GM19395 (cell line): Measurements from ENCODE around the gene PRRC2A.
A peak's percentile ranks its signal among the peaks of the same experiment; 100 is the strongest.
"Not testable (repeated sequence)": the region's sequence is repeated elsewhere in the genome, so short reads cannot be mapped to it uniquely, and the experiment has no call there.

Experiments used
- ATAC-seq: cut with Tn5 transposase; IDR thresholded peaks from one replicate; pipeline ENCODE4 v1.9.1; 2021; ENCODE audit warnings: mild to moderate bottlenecking, moderate library complexity; ENCODE audit not compliant: unreplicated experiment

PRRC2A gene

DNA sequence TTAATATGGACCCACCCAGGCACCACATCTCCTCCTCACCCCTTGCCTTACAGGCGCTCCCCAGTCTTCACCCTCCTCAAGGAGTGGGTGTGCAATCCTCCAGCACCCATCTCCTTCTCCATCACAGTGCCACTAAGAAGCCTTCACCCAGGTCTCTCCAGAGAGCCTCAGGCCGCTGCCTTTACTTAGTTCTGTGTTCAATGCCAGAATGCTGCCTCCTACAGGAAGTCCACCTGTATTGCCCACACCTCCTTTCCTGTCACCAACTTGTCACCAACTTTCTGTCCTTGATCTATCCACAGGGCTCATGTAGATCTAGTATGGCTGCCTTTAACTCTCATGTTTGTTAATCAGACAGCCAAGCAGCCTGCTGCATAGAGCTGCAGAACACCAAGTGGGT lies 35.0 kb upstream of the PRRC2A start:
- no peak for ATAC-seq

DNA sequence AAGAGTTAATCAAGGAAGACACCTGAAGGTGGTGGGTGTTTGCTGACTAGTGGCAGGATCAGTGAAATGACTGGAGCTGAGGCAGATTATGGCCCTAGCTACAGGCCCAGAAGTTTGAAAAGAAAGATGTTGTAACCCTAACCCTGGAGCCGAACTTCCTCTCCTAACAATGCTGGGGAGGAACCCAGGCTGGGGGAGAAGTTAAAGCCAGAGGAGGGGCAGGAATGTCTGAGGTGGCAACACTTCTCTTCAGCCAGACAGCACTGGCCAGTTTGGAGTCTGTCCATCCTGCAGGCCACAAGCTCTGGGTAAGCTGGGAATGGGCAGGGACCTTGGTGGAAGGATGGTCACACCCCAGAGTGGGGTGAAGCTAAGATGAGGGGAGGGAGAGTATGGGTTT lies 34.5 kb upstream of the PRRC2A start, which contains the start of gene LST1:
LST1 (plus strand) TSS at position 270 of the 400 bp plus-strand sequence. CDS start 1,023 bp downstream, outside the sequence.
- no peak for ATAC-seq

DNA sequence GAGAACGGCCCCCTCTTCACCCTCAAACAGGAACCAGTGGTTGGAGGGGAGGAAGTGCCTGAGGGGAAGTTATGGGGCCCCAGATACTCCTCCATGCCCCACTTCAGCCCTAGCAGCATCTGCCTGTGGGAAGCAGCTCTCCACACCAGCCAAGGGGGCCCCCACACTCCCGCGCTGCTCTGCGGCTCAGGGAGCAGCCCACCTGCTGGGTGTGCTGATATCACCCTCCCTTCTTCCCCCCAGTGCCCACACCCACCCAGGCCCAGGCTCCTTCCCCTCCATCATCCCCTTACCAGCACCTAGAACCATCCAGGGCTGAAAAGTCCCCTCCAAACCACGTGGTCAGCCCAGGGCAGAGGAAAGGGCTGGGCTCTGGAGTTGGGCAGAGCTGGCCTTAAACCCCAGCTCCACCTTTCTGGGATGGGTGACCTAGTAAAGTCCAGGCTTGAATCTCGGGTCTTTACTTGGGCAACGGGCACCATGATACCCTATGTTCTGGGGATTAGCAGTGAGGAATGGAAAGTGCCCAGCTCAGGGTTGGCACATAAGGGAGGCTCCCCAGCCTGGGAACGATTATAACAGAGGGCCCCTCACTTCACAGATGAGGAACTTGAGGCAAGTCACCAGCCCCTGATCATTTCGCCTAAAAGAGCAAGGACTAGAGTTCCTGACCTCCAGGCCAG lies 33.8 kb upstream of the PRRC2A start:
- ATAC-seq = no peak

DNA sequence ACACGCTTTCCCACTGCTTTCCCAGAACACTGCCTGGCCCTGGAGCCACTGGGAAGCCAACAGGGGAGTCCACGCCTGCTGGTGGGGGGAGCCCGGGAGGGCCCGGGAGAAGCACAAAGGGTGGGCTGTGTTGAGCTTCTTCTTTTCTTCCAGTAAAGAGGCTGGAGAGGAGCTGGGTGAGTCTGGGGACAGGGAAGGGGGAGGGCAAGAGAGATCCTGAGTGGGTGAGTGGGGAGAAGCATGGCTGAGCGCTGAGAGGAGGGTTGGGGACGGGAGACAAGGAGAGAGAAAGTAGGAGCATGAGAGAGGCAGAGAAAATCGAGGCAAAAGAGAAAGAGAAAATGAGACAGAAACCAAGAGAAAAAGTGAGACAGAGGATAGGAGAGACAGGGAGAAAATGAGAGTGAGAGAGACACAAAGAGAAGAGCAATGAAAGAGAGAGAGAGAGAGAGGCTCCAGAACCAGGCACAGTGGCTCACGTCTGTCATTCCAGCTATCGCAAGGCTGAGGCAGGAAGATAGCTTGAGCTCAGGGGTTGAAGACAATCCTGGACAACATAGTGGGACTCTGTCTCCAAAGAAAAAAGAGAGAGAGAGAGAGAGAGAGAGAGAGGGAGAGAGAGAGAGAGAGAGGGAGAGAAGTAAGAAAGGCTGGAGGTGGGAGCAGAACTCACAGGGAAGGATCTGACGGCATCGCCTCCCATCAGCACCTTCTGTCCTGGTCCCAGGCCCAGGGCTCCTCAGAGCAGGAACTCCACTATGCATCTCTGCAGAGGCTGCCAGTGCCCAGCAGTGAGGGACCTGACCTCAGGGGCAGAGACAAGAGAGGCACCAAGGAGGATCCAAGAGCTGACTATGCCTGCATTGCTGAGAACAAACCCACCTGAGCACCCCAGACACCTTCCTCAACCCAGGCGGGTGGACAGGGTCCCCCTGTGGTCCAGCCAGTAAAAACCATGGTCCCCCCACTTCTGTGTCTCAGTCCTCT lies 32.4 kb upstream of the PRRC2A start:
- no peak for ATAC-seq

DNA sequence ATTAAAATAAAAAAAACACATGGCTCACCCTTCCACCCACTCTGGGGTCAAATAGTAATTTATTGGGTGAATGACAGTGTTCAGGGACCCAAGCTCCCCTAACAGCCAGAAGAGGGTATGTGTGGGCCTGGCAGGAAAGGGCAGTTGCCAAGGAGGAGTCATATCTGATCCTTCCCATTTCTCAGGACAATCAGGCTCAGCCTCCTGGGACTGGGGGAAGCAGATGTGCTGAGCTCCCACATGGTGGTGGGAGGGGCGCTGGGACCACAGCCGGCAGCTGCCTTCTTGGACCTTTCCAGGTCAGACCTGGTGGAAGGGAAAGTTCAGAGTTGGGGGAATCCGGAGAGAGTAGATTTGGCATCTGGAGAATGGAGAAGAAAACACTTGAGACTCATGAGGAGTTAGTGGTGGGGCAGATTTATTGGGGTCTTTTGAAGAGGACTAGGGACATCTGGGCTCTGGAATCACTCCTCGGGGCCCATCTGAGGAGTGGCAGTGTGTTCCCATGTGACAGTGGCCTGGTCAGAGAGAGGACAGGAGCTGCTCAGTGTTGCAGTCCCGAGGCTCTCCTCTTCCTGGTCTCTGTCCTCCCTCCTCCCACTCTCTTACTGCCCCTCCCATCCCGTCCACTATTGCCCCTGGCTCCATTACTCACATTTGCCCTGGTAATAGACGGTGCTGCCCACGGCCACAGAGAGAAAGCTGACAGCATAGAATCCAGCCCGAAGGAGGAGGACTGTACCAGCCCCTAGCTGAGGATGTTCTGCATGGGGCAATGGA lies 31.5 kb upstream of the PRRC2A start:
- ATAC-seq = no peak

DNA sequence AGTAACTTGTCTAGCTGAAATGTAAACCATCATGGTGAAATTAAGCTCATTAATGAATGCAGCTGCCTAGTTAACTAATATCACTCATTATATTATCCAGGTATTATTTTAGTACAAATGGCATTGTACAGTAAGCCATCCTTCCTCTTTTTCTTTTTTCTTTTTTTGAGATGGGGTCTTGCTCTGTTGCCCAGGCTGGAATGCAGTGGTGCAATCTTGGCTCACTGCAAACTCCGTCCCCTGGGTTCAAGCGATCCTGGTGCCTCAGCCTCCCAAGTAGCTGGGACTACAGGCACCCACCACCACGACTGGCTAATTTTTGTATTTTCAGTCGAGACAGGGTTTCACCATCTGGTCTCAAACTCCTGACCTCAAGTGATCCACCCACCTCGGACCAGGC lies 29.8 kb upstream of the PRRC2A start:
- ATAC-seq = not testable (repeated sequence)

DNA sequence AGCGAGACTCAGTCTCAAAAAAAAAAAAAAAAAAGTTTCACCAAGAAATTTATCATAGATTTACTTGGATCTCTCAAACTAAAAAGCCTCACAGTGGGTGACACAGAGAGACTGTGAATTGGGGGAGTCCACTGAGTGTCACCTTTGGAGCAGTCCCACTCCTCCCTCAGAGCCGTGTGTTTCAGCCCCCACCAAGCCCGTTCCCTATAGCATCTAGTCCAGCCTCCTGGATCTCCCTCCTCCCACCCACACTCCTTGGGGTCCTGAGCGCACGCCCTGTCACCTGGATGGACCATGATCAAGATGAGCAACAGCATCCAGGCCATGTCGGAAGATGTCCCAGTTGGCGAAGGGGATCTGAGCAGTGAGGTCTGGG lies 28.1 kb upstream of the PRRC2A start:
- peak; percentile 37 for ATAC-seq

DNA sequence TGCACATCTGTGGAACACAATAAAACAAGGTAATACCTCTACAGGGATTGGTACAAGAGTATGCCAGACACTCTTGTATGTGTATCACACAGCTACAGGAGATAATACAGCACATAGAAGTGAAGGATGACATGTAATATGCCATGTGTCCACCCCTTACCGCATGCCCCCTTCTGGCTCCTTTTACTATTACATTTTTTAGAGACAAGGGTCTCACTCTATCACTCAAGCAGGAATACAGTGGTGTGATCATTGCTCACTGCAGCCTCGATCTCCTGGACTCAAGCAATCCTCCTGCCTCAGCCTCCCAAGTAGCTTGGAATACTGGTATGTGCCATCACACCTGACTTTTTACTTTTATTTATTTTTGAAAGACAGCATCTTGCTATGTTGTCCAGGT lies 23.5 kb upstream of the PRRC2A start:
- no peak for ATAC-seq

DNA sequence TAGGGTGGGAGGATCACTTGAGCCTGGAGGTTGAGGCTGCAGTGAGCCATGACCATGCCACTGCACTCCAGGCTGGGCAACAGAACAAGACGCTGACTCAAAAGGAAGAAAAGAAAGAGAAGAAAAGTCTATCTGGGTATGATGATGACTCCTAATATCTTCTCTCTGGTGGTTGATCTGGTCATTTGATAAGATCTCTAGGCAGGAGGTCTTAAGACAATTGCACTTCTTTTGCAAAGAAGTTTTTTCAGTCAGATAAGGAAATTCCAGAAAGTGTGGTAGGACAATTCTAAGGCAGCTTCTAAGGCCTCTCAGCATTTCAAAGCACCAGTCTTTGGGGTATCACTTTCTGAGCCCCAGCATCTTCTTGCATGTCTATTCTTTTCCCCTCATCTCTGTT lies 13.2 kb upstream of the PRRC2A start:
- ATAC-seq = no peak

DNA sequence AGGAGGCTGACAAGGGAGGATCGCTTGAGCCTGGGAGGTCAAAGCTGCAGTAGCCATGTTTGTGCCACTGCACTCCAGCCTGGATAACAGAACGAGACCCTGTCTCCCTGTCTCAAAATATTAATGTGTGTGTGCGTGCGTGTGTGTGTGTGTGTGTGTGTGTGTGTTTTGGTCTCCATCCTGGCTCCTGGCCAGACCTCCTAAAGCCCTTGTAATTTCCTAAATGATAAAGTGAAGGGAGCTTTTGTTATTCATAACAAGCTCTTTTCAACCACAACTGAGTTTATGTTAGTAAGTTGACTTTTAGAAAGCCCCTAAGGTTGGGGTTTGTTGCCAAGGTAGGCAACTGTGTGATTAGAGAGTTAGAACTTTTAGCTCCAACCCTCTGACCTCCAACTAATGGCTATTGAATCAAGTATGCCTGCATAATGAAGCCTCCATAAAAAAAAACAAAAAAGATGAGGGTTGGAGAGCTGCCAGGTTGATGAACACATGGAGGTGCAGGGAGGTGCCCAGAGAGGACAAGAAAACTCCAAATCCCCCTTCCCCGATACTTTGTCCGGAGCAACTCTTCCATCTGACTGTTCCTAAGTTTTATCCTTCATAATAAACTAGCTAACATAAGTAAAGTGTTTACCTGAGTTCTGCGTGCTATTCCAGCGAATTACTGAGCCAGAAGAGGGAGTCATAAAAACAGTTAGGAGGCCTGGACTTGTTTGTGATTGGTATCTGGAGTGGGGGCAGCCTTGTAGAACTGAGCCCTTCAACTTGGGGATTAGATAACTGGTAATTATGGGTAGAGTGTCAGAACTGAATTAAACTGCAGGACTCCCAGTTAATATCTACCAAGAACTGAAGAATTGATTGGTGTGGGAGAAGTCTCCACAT lies 10.8 kb upstream of the PRRC2A start:
- no peak for ATAC-seq

DNA sequence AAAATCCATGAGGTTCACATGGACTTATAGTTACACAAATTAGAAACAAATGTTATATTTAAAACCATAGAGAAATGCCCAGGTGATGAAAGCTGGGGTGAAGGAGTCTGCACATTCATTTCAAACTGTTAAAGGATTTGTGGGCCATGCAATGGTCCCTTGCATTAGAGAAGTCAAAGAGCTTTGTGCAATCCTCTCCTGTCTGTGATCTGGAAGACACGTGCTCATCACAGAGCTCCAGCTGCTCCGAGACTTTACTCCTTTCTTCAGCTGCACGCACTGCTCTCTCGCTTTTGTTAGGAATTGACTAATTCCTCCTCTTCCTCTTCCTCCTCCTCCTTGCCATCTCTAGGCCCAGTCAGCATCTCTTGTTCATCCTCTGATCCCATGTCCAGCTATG lies 9.5 kb upstream of the PRRC2A start:
- ATAC-seq = no peak

DNA sequence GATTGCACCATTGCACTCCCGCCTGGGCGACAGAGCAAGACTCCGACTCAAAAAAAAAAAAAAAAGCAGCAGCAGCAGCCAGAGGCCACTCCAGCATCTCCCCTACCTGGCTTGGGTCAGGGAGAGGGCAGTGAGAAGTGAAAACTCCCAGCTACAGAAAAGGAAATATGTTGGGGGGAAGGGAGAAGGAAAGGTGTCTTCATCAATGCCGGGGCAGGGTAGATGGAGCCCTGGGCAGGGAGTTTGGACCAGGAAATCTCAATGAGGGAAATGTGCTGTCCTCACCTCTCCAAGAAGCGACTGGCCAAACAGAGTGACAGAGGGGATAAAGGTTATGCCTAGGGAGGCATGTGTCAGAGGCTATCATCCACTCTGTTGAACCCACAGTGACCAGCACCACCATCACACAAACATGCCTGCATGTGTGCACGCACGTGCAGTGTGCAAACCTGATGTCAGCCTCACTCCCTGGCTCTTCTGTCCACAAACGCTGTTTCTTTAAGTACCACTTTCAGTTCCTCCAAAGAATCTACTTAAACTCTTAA lies 6.4 kb upstream of the PRRC2A start:
- no peak for ATAC-seq

DNA sequence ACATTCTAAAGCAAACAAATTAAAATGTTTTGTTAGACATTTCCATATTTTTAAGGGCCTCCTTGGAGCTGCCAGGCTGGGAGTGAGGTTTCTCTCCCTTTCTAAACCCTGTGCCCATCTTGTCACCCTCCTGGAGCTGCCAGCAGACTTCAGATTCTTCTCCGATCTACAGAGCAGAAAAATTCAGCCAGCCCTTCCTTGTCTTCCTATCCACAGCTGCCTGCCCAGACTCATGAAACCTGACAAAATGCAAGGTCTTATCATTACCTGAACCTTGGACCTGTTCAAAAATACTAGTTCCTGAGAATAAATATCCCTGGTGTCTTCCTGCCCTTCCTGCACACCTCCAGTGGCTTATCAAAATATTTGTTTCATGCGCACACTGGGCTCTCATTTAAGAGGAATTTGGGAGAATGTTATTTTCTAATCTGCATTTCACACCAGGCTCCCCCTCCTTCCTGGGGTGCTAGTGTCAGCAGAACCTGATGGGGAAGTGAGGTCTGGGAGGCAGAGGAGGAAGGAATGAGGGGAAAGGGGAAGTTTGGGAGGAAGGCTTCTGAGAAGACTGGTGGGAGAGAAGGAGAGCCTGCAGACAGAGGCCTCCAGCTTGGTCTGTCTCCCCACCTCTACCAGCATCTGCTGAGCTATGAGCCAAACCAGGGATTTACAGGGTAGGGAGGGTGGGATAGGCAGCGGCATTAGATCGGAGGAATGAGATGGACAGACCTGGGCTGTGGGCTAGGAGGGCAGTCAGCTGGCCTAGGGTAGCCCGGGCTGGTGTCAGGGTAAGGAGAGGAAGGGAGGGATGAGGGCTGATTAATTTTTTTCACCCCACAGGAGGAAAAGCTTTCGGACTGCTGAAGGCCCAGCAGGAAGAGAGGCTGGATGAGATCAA lies 5.6 kb upstream of the PRRC2A start, which contains the start of gene AIF1:
AIF1 (plus strand) TSS at position 551 of the 895 bp plus-strand sequence; CDS start at position 647, 96 bp downstream.
- no peak for ATAC-seq

DNA sequence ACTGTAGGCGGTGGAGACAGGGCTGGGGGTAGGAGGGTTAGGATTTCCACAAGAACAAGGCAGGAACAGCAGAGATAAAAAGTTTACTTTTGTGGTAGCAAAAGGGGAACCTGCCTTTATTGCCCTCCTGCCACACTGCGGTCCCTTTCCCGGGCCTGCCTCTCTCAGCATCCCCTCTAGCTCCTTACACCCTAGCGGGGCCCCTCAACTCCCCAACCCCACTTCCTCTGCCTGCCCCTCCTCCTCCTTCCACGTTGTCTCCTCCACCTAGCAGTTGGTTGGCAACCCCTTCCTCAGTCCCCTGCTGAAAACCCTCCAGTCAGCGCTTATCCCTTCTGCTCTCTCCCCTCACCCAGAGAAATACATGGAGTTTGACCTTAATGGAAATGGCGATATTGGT lies 4.8 kb upstream of the PRRC2A start:
- no peak for ATAC-seq

DNA sequence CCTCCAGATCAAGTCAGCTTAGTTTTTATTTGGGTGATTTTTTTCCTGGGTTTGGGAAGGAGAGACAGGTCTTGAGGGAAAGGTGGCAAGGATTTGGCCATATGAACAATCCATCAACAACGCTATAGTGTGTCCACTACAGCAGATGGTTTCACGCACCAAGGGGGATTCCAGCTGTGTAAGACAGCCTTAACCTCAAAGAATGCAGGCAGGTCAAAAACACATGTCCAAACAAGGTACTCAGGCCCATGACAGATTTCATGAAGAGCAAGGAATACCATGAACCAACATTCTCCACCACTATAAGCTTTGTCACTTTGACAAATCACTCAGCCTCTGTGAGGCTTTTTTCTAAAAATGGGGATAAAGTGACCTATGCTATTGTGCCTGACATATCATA lies 3.5 kb upstream of the PRRC2A start:
- ATAC-seq = no peak

DNA sequence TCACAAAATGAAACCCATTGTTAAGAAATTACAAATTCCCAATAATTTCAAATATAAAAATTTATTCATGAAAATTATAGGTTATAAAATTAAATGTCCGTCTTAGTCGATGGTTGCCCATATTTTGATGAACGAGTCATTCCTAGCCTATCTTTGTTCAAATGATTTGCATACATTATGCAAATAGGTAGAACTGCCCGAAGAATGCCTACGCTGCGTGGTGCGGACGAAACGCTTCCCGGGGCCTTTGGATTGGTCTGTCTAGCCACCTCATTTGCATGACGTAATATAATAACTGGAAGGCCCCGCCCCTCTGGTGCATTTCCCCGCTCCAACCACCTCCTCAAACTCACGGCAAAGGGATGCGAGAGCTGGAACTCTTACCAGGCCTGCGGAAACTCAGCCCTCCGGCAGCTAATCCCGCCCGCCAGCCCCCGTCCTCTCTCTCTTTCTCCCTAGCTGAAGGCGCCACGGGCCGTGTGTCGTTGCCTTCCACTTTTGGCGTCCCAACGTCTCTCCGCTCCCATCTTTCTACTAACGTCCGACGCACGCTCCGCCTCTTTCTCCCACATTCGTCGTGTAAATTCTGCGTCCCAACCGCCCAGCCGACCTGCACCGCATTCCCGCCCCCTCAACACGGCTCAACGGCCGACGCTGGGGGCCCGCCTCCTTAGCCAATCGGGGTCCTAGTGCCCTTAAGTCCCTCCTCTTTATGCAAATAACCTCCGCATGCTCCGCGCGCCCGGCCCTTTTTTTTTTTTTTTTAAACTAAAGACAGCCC lies 520 bp upstream of the PRRC2A start:
- ATAC-seq = peak; percentile 73

DNA sequence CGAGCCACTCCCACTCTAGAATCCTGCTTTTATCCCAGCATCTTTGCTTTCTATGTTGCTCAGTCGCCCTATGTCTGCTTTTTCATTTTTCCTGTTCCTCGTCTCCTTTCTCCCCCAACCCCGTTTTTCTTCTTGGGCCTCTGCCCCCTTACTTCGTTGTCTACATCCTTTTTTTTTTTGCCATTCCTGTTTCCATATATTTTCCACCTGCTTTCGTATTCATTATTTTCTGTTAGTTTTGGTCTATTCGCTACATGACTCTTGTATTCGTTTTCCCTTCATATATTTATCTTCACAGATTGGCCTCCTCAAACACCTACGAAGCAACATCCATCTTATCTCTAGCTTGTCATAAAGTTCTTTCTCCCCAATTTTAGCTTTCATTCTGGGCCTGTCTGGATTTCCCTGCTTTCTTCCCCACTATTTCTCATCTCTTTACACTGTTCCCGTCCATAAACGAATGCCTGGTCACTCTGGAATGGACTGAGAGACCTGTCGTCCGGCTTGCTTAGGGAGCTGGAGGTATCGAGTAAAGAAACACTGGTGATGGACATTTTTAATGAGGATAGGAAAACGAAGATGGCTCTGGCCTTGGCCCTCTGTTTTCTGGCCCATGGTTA lies 915 bp downstream of the PRRC2A start:
- no peak for ATAC-seq

DNA sequence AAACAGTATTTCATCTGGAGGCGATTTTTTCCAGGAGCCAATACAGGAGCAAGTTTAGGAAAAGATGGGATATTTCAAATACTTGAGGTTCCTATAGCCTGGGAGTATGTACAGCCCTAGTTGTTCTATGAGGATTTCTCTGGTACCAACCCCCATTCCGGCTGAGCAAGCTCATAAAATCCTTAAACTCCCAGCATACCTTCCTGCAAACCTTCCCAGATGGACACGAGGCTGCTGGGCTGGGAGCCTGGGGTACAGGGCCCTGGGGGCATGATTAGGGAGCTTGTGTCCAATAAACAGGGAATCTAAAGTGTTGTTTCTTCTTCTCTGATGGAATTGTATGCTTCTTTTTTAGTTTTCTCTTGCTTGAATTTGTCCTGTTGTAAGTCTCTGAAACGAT lies 1.5 kb downstream of the PRRC2A start:
- no peak for ATAC-seq
